ENCODE results near the gene APBB2. TPM values are rescaled to one million over a fixed set of nuclear protein-coding genes. Genes with fewer than 3 reads are reported as not detected.
A peak's percentile ranks its signal among the peaks of the same experiment; 100 is the strongest.

The APBB2 gene
- total and polyA plus RNA-seq, 4 donors, result 22.7 to 101 (median 64.4) TPM

- peak; percentile 89 to 92 for DNase-seq
- no peaks in the 10 kb centered on the region for H3K27me3 ChIP-seq (ENCODE audit: control insufficient read depth in 1 of 2, insufficient read depth in 2 of 2, low read length in 1 of 2)
- 86 to 88% methylated on average over 7 of the region's 7 CpGs for WGBS, 2 donors
- no peak overlapping the region for H3K4me3 ChIP-seq (ENCODE audit: low read length in 2 of 2)
- no peaks in the 10 kb centered on the region for H3K9me3 ChIP-seq (ENCODE audit: control insufficient read depth, low read length)
- intact Hi-C loops (cut with DNase I), result loop anchor here (2.0 kb wide), 2 partner anchors 54 to 56 kb away; no protein-coding TSS in a partner anchor
- no peak for ATAC-seq (ENCODE audit: low FRiP score)
- no peaks in the 10 kb centered on the region for H3K36me3 ChIP-seq (ENCODE audit: control insufficient read depth in 1 of 2, insufficient read depth in 2 of 2, low read length in 1 of 2)
- H3K27ac ChIP-seq (ENCODE audit: low read depth in 1 of 2, low read length in 2 of 2), result no peak overlapping the region
- H3K4me1 ChIP-seq (ENCODE audit: control insufficient read depth in 1 of 2, insufficient read depth in 2 of 2, low read length in 2 of 2), result peaks cover 0 to 6% of the 10 kb centered on the region in 2 donors
Observed at GRCh38 chr4:40840985-40841571, 373.3 kb downstream of the APBB2 start.

- DNase-seq, result no peak
- Histone ChIP-seq H3K36me3 (ENCODE audit: control insufficient read depth in 1 of 2, insufficient read depth in 2 of 2, low read length in 1 of 2) (no peaks in the 10 kb centered on the region), H3K4me3 (ENCODE audit: low read length in 2 of 2) (no peak overlapping the region), H3K27me3 (ENCODE audit: control insufficient read depth in 1 of 2, insufficient read depth in 2 of 2, low read length in 1 of 2) (no peaks in the 10 kb centered on the region), H3K27ac (ENCODE audit: low read depth in 1 of 2, low read length in 2 of 2) (no peak overlapping the region), H3K4me1 (ENCODE audit: control insufficient read depth in 1 of 2, insufficient read depth in 2 of 2, low read length in 2 of 2) (peaks cover 0 to 6% of the 10 kb centered on the region in 2 donors), H3K9me3 (ENCODE audit: control insufficient read depth, low read length) (no peaks in the 10 kb centered on the region)
- 89 to 92% methylated on average over 10 of the region's 10 CpGs for WGBS, 2 donors
- ATAC-seq (ENCODE audit: low FRiP score), result no peak
- intact Hi-C loops (cut with DNase I), result loop anchor here (2.0 kb wide), 2 partner anchors 54 to 56 kb away; no protein-coding TSS in a partner anchor
Observed at GRCh38 chr4:40840255-40840984, 373.9 kb downstream of the APBB2 start.

- H3K27me3 ChIP-seq (ENCODE audit: control insufficient read depth in 1 of 2, insufficient read depth in 2 of 2, low read length in 1 of 2), result no peaks in the 10 kb centered on the region
- ATAC-seq (ENCODE audit: low FRiP score), result no peak
- no peaks in the 10 kb centered on the region for H3K36me3 ChIP-seq (ENCODE audit: control insufficient read depth in 1 of 2, insufficient read depth in 2 of 2, low read length in 1 of 2)
- H3K4me1 ChIP-seq (ENCODE audit: control insufficient read depth in 1 of 2, insufficient read depth in 2 of 2, low read length in 2 of 2), result peaks cover 0 to 6% of the 10 kb centered on the region in 2 donors
- intact Hi-C loops (cut with DNase I), result no loop called here
- H3K4me3 ChIP-seq (ENCODE audit: low read length in 2 of 2), result no peak overlapping the region
- WGBS, 2 donors, result 87% methylated on average over 4 of the region's 4 CpGs
- no peak overlapping the region for H3K27ac ChIP-seq (ENCODE audit: low read depth in 1 of 2, low read length in 2 of 2)
- H3K9me3 ChIP-seq (ENCODE audit: control insufficient read depth, low read length), result no peaks in the 10 kb centered on the region
- no peak for DNase-seq
Observed at GRCh38 chr4:40838742-40839141, 375.6 kb downstream of the APBB2 start.

GRCh38 chr4:40837094-40837870, 377.1 kb downstream of the APBB2 start:
- Histone ChIP-seq H3K9me3 (ENCODE audit: control insufficient read depth, low read length) (no peaks in the 10 kb centered on the region), H3K4me3 (ENCODE audit: low read length in 2 of 2) (no peak overlapping the region), H3K27me3 (ENCODE audit: control insufficient read depth in 1 of 2, insufficient read depth in 2 of 2, low read length in 1 of 2) (no peaks in the 10 kb centered on the region), H3K4me1 (ENCODE audit: control insufficient read depth in 1 of 2, insufficient read depth in 2 of 2, low read length in 2 of 2) (peaks cover 0 to 4% of the 10 kb centered on the region in 2 donors), H3K27ac (ENCODE audit: low read depth in 1 of 2, low read length in 2 of 2) (peak overlapping the region in 1 of 2 donors; percentile 55), H3K36me3 (ENCODE audit: control insufficient read depth in 1 of 2, insufficient read depth in 2 of 2, low read length in 1 of 2) (no peaks in the 10 kb centered on the region)
- ATAC-seq (ENCODE audit: low FRiP score), result peak; percentile 16
- intact Hi-C loops (cut with DNase I), result no loop called here
- WGBS, 2 donors, result 23 to 27% methylated on average over 16 of the region's 16 CpGs
- no peak for DNase-seq

- ATAC-seq (ENCODE audit: low FRiP score), result no peak
- Histone ChIP-seq H3K9me3 (ENCODE audit: control insufficient read depth, low read length) (no peaks in the 10 kb centered on the region), H3K4me1 (ENCODE audit: control insufficient read depth in 1 of 2, insufficient read depth in 2 of 2, low read length in 2 of 2) (peaks cover 0 to 4% of the 10 kb centered on the region in 2 donors), H3K27ac (ENCODE audit: low read depth in 1 of 2, low read length in 2 of 2) (no peak overlapping the region), H3K4me3 (ENCODE audit: low read length in 2 of 2) (no peak overlapping the region), H3K27me3 (ENCODE audit: control insufficient read depth in 1 of 2, insufficient read depth in 2 of 2, low read length in 1 of 2) (no peaks in the 10 kb centered on the region), H3K36me3 (ENCODE audit: control insufficient read depth in 1 of 2, insufficient read depth in 2 of 2, low read length in 1 of 2) (peaks cover 0 to 1% of the 10 kb centered on the region in 2 donors)
- intact Hi-C loops (cut with DNase I), result no loop called here
- no peak for DNase-seq
- WGBS, 2 donors, result 90 to 92% methylated on average over 11 of the region's 11 CpGs
Observed at GRCh38 chr4:40833212-40833611, 381.1 kb downstream of the APBB2 start.

GRCh38 chr4:40832175-40832574, 382.2 kb downstream of the APBB2 start:
- H3K4me1 ChIP-seq (ENCODE audit: control insufficient read depth in 1 of 2, insufficient read depth in 2 of 2, low read length in 2 of 2), result peaks cover 0 to 3% of the 10 kb centered on the region in 2 donors
- H3K27ac ChIP-seq (ENCODE audit: low read depth in 1 of 2, low read length in 2 of 2), result no peak overlapping the region
- peaks cover 0 to 1% of the 10 kb centered on the region in 2 donors for H3K36me3 ChIP-seq (ENCODE audit: control insufficient read depth in 1 of 2, insufficient read depth in 2 of 2, low read length in 1 of 2)
- H3K4me3 ChIP-seq (ENCODE audit: low read length in 2 of 2), result no peak overlapping the region
- no peaks in the 10 kb centered on the region for H3K27me3 ChIP-seq (ENCODE audit: control insufficient read depth in 1 of 2, insufficient read depth in 2 of 2, low read length in 1 of 2)
- intact Hi-C loops (cut with DNase I), result no loop called here
- no peaks in the 10 kb centered on the region for H3K9me3 ChIP-seq (ENCODE audit: control insufficient read depth, low read length)
- WGBS, 2 donors, result 84 to 86% methylated on average over 11 of the region's 11 CpGs
- ATAC-seq (ENCODE audit: low FRiP score) (no peak), DNase-seq (no peak)

GRCh38 chr4:40831146-40831907, 383.0 kb downstream of the APBB2 start:
- H3K4me1 ChIP-seq (ENCODE audit: control insufficient read depth in 1 of 2, insufficient read depth in 2 of 2, low read length in 2 of 2), result no peaks in the 10 kb centered on the region
- H3K36me3 ChIP-seq (ENCODE audit: control insufficient read depth in 1 of 2, insufficient read depth in 2 of 2, low read length in 1 of 2), result peaks cover 0 to 1% of the 10 kb centered on the region in 2 donors
- DNase-seq, result no peak
- H3K27me3 ChIP-seq (ENCODE audit: control insufficient read depth in 1 of 2, insufficient read depth in 2 of 2, low read length in 1 of 2), result no peaks in the 10 kb centered on the region
- WGBS, 2 donors, result 91 to 93% methylated on average over 18 of the region's 18 CpGs
- no peak overlapping the region for H3K4me3 ChIP-seq (ENCODE audit: low read length in 2 of 2)
- H3K27ac ChIP-seq (ENCODE audit: low read depth in 1 of 2, low read length in 2 of 2), result no peak overlapping the region
- no peak for ATAC-seq (ENCODE audit: low FRiP score)
- no peaks in the 10 kb centered on the region for H3K9me3 ChIP-seq (ENCODE audit: control insufficient read depth, low read length)
- intact Hi-C loops (cut with DNase I), result no loop called here

GRCh38 chr4:40829586-40829985, 384.8 kb downstream of the APBB2 start:
- intact Hi-C loops (cut with DNase I), result no loop called here
- Histone ChIP-seq H3K9me3 (ENCODE audit: control insufficient read depth, low read length) (no peaks in the 10 kb centered on the region), H3K27me3 (ENCODE audit: control insufficient read depth in 1 of 2, insufficient read depth in 2 of 2, low read length in 1 of 2) (no peaks in the 10 kb centered on the region), H3K36me3 (ENCODE audit: control insufficient read depth in 1 of 2, insufficient read depth in 2 of 2, low read length in 1 of 2) (peaks cover 0 to 1% of the 10 kb centered on the region in 2 donors), H3K27ac (ENCODE audit: low read depth in 1 of 2, low read length in 2 of 2) (no peak overlapping the region), H3K4me1 (ENCODE audit: control insufficient read depth in 1 of 2, insufficient read depth in 2 of 2, low read length in 2 of 2) (no peaks in the 10 kb centered on the region), H3K4me3 (ENCODE audit: low read length in 2 of 2) (no peak overlapping the region)
- ATAC-seq (ENCODE audit: low FRiP score) (no peak), DNase-seq (peak in 1 of 2 donors; percentile 71)
- WGBS, 2 donors, result 79 to 91% methylated on average over 4 of the region's 4 CpGs
